Kidney epithelial cell (primary cell): Measurements from ENCODE around the gene RNF212. TPM values are rescaled to one million over a fixed set of nuclear protein-coding genes. Genes with fewer than 3 reads are reported as not detected.

Experiments used
- DNase-seq: peaks from one replicate; pipeline ENCODE4 v3.0.0-alpha.2; 2010; ENCODE audit warnings: low read depth
- H3K27me3 ChIP-seq: 2 replicates; pipeline ENCODE4 v1.6.0; 2011; ENCODE audit warnings: low read length; ENCODE audit not compliant: control insufficient read depth, insufficient read depth
- H3K36me3 ChIP-seq: 2 replicates; pipeline ENCODE4 v1.5.1; 2011; ENCODE audit warnings: low read length; ENCODE audit not compliant: control insufficient read depth, insufficient read depth
- H3K4me3 ChIP-seq: 2 replicates; pipeline ENCODE4 v1.5.1; 2011; ENCODE audit warnings: low read depth, mild to moderate bottlenecking, control low read depth, low read length
- CTCF ChIP-seq: IDR thresholded peaks from 2 replicates; pipeline ENCODE4 v1.5.1; 2011; ENCODE audit warnings: mild to moderate bottlenecking, moderate library complexity, low read length, control low read depth, inconsistent platforms; ENCODE audit not compliant: insufficient read depth, poor library complexity, severe bottlenecking
- total RNA-seq: library from RNA; depleted of rRNA; stranded (reverse); fragments of >200 nt; gene quantifications from 2 replicates; pipeline ENCODE4 v1.2.3, GENCODE V29; 2015

Gene RNF212
- total RNA-seq, 1 donor from 2014 or later, result 5.2 TPM

- H3K36me3 ChIP-seq, result no peaks in the 10 kb centered on the region
Measured at GRCh38 chr4:1040344-1041146, 72.8 kb downstream of the RNF212 start.

GRCh38 chr4:1039493-1040343, 73.6 kb downstream of the RNF212 start:
- H3K27me3 ChIP-seq, result peaks cover under 1% of the 10 kb centered on the region
- H3K4me3 ChIP-seq, result no peak overlapping the region
- TF ChIP-seq CTCF, result no peak
- no peak for DNase-seq
- no peaks in the 10 kb centered on the region for H3K36me3 ChIP-seq

More at GRCh38 chr4:1040344-1041146, 72.8 kb downstream of the RNF212 start:
- H3K4me3 ChIP-seq, result no peak overlapping the region
- no peak for TF ChIP-seq CTCF
- no peak for DNase-seq
- H3K27me3 ChIP-seq, result peaks cover 8% of the 10 kb centered on the region

- DNase-seq, result no peak
- H3K4me3 ChIP-seq, result no peak overlapping the region
- no peaks in the 10 kb centered on the region for H3K36me3 ChIP-seq
- H3K27me3 ChIP-seq, result no peaks in the 10 kb centered on the region
- TF ChIP-seq CTCF, result no peak
Measured at GRCh38 chr4:1038948-1039492, 74.3 kb downstream of the RNF212 start.

- Histone ChIP-seq H3K27me3 (peaks cover 14% of the 10 kb centered on the region), H3K4me3 (no peak overlapping the region), H3K36me3 (no peaks in the 10 kb centered on the region)
- TF ChIP-seq CTCF, result no peak
- no peak for DNase-seq
Measured at GRCh38 chr4:1036976-1037810, 76.2 kb downstream of the RNF212 start.

GRCh38 chr4:1036095-1036494, 77.3 kb downstream of the RNF212 start:
- H3K27me3 ChIP-seq, result peaks cover 16% of the 10 kb centered on the region
- DNase-seq, result no peak
- no peak for TF ChIP-seq CTCF
- no peak overlapping the region for H3K4me3 ChIP-seq
- no peaks in the 10 kb centered on the region for H3K36me3 ChIP-seq
